NAMALWA (cell line): ENCODE measurements around the gene CKM.
"Not testable (repeated sequence)": the region's sequence is repeated elsewhere in the genome, so short reads cannot be mapped to it uniquely, and the experiment has no call there.

ENCODE experiments used
- DNase-seq: peaks from one replicate; pipeline ENCODE4 v3.0.0-alpha.2; 2015; ENCODE audit warnings: low spot score

CKM gene

GRCh38 chr19:45349126-45349415 is 26.4 kb upstream of the CKM start:
- DNase-seq = no peak

DNA sequence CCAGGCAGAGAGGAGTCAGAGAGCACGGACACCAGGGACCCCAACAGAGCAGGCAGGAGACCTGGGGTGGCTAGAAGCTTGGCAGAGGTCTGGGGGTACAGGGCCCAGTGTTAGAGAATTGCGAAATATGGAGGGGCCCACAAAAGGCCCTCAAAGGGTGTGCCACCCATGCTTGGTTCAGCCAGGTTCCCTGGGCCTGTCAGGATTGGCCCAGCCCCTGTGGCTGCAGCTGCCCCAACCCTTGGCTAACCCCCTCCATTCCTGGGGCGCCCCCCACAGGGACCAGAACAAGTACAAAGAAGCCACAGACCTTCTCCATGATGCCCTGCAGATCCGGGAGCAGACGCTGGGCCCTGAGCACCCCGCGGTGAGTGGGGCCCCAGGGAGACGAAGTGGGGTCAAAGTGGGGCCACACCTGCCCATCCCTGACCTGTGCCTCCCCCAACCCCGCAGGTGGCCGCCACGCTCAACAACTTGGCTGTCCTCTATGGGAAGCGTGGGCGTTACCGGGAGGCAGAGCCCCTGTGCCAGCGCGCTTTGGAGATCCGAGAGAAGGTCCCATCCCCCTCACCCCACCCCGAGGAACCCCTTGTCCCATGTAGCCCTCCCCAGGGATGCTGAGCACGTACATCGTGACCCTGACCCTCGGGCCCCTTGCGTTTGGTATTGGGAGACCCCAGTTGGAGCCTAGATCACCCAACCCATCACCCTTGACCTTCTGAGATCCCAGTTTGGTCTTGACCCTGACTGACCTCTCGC is 25.9 kb upstream of the CKM start:
- DNase-seq = no peak

DNA sequence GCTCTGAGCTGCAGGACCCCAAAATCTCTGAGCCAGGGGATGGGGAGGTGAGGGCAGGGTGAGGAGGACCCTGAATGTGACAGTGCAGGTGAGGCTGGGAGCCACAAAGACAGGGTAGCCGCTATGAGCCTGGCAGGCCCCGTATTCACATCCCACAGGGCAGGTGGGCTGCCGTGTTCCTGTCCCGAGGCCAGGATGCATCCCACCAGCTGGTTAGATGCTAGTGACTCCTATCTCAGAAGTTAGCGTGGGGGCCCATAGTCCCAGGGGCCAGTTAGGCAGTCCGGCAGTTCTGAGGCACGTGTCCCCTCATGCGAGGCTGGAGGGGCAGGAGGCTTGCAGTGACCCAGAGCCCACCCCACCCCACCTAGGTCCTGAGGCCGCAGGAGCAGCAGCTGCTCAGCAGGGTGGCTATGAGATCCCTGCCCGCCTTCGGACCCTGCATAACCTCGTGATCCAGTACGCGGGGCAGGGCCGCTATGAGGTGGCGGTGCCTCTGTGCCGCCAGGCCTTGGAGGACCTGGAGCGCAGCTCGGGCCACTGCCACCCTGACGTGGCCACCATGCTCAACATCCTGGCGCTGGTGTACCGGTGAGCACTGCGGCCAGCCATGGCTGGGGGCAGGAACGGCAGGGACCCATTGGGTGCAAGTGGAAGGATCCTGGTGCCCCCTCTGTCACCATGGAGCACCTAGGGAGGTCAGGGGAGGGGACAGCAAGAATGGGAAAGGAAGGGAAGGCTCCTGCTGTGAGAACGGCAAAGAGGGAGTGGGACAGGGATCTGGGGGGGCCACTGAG is 25.1 kb upstream of the CKM start:
- no peak for DNase-seq

- no peak for DNase-seq
These were observed 23.8 kb upstream of the CKM start for GRCh38 chr19:45346449-45346848.

- DNase-seq = no peak
These were observed 22.8 kb upstream of the CKM start for GRCh38 chr19:45345506-45345860.

GRCh38 chr19:45344621-45345505 is 22.2 kb upstream of the CKM start:
- no peak for DNase-seq

DNA sequence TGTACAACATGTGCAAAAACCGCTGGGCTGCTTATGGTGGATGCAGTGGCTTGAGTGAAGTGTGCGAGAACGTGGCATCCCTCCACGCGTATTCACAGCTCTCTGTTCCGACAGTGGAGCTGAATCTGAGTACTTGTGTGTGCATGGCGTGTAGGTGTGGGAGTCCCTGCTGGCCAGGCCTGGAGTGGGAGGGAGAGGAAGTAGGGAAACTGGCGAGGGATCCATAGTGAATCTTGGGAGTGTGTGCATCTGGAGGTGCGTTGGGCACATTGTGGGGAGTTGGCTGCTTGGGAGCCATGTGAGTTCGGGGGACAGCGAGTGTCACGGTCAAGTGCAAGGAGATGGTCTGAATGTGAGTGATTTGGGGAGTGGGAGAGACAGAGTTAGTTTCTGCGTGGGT is 20.2 kb upstream of the CKM start:
- DNase-seq = no peak

- no peak for DNase-seq
These were observed 18.3 kb upstream of the CKM start for GRCh38 chr19:45340899-45341453.

GRCh38 chr19:45340232-45340898 is 17.7 kb upstream of the CKM start, which contains the start of gene KLC3:
Gene KLC3 (plus strand): TSS chr19:45340750. CDS start chr19:45345542, 4,792 bp downstream.
- no peak for DNase-seq

DNA sequence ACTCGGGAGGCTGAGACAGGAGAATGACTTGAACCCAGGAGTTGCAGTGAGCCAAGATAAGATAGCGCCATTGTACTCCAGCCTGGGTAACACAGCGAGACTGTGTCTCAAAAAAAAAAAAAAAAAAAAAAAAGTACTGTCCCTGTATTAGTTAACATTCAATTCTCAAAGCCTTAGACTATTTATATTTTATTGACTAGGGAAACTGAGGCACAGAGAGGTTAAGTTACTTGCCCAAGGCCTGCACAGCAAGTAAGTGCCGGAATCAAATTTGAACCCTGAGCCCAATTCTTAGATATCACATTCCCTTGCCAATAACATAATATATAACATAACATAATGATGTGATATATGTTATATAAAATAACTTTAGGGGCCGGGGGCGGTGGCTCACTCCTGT is 17.0 kb upstream of the CKM start:
- no peak for DNase-seq

DNA sequence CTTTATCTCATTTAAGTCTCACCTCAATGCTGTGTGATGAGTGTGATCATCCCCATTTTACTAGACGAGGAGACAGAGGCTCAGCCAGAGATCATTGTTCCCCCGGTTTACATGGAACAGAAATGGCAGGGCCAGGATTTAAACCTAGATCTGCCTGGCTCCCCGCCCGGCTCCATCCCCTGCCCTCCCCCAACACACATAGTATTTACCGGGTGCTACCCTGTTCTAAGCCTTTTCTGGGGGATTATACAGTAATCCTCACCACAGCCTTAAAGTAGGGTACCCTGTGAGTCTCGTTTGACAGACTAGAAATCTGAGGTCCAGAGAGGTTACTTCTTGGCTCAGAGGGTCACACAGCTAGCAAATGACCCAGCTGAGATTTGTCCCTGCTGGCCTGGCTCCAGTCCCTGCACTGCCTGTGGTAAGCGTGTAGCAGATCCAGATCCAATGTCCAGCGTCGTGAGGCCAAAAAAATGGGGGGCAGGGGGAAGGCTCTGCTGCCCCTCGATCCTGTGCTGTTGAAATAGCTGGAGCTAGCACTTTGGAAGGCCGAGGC is 14.1 kb upstream of the CKM start:
- DNase-seq = no peak

GRCh38 chr19:45334881-45335280 is 12.2 kb upstream of the CKM start:
- not testable (repeated sequence) for DNase-seq

DNA sequence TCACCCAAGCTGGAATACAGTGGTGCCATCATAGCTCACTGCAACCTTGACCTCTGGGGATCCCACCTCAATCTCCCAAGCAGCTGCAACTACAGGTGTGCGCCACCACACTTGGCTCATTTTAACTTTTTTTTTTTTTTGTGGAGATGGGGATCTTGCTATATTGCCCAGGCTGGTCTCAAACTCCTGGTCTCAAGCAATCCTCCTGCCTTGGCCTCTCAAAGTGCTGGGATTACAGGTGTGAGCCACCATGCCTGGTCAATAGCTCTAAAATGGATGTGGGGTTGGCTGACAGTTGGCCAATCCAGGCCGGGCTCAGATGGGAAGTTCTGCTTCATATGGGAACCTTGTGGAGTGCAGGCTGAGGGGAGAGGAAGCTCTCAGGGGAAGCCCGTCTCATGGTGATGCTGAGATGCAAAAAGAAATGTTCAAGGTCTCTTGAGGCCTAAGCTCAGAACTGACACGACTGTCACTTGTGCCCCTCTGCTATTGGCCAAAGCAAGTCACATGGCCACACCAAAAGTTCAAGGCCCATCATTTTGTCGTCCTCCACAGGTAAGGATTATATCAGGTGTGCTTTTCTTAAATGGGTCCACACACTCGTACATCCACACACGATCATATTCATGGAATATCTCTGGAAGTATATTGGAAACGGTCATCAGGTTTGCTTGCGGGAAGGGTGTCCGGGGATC is 11.1 kb upstream of the CKM start:
- no peak for DNase-seq

GRCh38 chr19:45331411-45331810 is 8.7 kb upstream of the CKM start:
- peak; percentile 62 for DNase-seq

- no peak for DNase-seq
These were observed 4.9 kb upstream of the CKM start for GRCh38 chr19:45327404-45328143.

DNA sequence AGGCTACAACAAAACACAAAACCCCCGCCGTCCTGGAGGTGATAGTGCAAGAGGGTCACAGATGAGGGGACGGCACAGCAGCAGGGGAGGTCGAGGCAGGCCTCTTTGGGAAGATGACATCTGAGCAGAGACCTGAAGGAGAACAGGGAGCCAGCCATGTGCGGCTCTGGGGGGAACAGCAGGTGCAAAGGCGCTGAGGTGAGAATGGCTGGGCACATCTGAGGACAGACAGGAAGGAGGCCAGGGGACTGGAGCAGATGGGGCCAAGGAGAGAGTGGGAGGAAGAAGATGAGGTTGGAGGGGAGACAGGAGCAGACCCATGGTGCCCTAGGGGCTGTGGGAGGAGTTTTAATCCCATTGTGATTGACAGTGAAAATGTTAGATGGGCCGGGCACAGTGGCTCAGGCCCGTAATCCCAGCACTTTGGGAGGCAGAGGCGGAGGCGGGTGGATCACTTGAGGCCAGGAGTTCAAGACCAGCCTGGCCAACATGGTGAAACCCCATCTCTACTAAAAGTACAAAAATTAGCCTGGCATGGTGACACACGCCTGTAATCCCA is 1.8 kb upstream of the CKM start:
- no peak for DNase-seq

- DNase-seq = no peak
These were observed 1.0 kb upstream of the CKM start for GRCh38 chr19:45323671-45324081.

- peak; percentile 44 for DNase-seq
These were observed 364 bp downstream of the CKM start for GRCh38 chr19:45322311-45322710.

DNA sequence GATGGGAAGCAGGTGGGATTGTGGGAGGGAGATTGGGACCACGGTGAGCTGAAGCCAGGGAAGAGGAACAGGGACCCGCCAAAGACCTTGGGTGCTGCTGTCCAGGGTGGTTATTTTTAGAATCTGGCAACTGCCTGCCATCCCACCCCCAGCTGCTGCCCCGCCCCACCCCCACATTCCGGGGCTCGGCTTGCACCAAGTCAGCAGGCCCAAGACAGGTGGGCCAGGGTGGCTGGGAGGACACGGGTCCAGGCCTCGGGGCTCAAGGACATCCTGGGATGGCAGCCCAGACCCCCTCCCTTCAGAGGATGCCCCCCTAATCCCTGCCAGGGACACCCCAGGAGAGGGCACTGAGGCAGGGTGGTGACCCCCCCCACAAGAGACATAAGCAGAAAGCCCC is 827 bp downstream of the CKM start:
- no peak for DNase-seq
